Uterus (tissue), 4 donors: ENCODE measurements around the gene MASP1. TPM values are rescaled to one million over a fixed set of nuclear protein-coding genes. Genes with fewer than 3 reads are reported as not detected.

Experiments used
- DNase-seq, 2 donors: peaks; one replicate each; pipeline ENCODE4 v3.0.0-alpha.2; 2019 to 2020
- H3K27ac ChIP-seq, 2 donors: fragments of 200-600 bp; sonication (generic); 1 replicate in 1 of 2; 2 replicates in 1 of 2; pipeline ENCODE4 v1.5.1; 2016 to 2018
- H3K27me3 ChIP-seq, 2 donors: fragments of 200-600 bp; sonication (generic); one replicate each; pipeline ENCODE4 v1.5.1; 2018 to 2019; ENCODE audit warnings: control low read depth in 1 of 2
- H3K36me3 ChIP-seq, 2 donors: fragments of 200-600 bp; sonication (generic); one replicate each; pipeline ENCODE4 v1.5.1; 2019; ENCODE audit warnings: control low read depth in 1 of 2
- H3K4me1 ChIP-seq, 2 donors: fragments of 200-600 bp; sonication (generic); one replicate each; pipeline ENCODE4 v1.5.1; 2018 to 2019; ENCODE audit warnings: control low read depth in 1 of 2
- H3K4me3 ChIP-seq, 2 donors: fragments of 200-600 bp; sonication (generic); 1 replicate in 1 of 2; 2 replicates in 1 of 2; pipeline ENCODE4 v1.5.1; 2018 to 2019; ENCODE audit warnings: mild to moderate bottlenecking in 1 of 2
- H3K9me3 ChIP-seq, 2 donors: fragments of 200-600 bp; sonication (generic); one replicate each; pipeline ENCODE4 v1.5.1; 2019; ENCODE audit warnings: control low read depth in 1 of 2
- POLR2A ChIP-seq, 2 donors: fragments of 450-650 bp; IDR thresholded peaks; one replicate each; pipeline ENCODE4 v1.6.1; 2016; ENCODE audit warnings: antibody characterized with exemption in 2 of 2, mild to moderate bottlenecking in 1 of 2, moderate library complexity in 1 of 2
- intact Hi-C: fragments of 100-400 bp; cut with DNase I; formaldehyde crosslinking; loops from one replicate; pipeline ENCODE4 v1.15.1; 2023; ENCODE audit warnings: low total_unique reads
- total RNA-seq, 4 donors: library from RNA; depleted of rRNA in 3 of 4; stranded (reverse); fragments of >200 nt in 3 of 4; gene quantifications; one replicate each; pipeline versions ENCODE4 v1.1.0 to v1.2.4, GENCODE V29; 2014 to 2023
- TF ChIP-seq, protein P1 (sequence below), 4 experiments: fragments of 200-600 bp in 2 of 4; fragments of 450-650 bp in 2 of 4; sonication (generic) in 2 of 4; IDR thresholded peaks; one replicate each; pipeline ENCODE4 v1.5.1; 2016 to 2019; ENCODE audit warnings: antibody characterized with exemption in 4 of 4, mild to moderate bottlenecking in 2 of 4, moderate library complexity in 1 of 4
- donor health status: DM: yes; HTN: yes; CAD: no.

The MASP1 gene
- total RNA-seq, 4 donors from 2014 or later: 25.3 to 121 (median 84.4) TPM

DNA sequence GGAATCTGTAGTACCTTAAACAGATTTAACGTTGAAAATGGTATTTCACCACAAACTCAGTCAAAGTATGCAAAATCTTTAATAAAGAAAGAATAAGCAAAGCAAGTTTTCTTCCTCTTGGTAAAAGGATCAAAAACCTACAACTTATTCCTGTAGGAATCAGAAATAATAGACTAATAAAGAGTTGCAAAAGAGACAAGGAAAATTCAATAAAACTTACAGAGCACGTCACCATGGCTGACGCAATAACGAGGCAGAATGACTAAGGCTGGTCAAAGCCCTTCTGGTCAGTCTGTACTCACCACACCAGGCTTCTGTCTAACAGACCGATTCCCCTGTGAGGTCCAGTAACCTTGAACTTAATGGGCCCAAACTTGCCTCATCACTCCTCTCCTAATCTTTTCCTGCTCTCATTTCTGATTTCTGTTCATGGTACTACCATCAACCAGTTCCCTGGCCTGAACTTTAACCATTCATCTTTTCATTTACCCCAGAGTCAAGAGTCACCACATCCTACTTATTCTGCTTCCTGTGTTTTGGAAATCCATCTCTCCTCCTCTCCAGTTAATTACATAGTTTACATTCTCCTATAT, 5.0 kb downstream of the MASP1 start:
- Histone ChIP-seq H3K27ac (peak overlapping the region; percentile 15 to 90), H3K27me3 (no peaks in the 10 kb centered on the region), H3K4me1 (peaks cover 0 to 13% of the 10 kb centered on the region in 2 donors), H3K36me3 (no peaks in the 10 kb centered on the region), H3K4me3 (no peak overlapping the region), H3K9me3 (no peaks in the 10 kb centered on the region)
- TF ChIP-seq, protein P1, sequence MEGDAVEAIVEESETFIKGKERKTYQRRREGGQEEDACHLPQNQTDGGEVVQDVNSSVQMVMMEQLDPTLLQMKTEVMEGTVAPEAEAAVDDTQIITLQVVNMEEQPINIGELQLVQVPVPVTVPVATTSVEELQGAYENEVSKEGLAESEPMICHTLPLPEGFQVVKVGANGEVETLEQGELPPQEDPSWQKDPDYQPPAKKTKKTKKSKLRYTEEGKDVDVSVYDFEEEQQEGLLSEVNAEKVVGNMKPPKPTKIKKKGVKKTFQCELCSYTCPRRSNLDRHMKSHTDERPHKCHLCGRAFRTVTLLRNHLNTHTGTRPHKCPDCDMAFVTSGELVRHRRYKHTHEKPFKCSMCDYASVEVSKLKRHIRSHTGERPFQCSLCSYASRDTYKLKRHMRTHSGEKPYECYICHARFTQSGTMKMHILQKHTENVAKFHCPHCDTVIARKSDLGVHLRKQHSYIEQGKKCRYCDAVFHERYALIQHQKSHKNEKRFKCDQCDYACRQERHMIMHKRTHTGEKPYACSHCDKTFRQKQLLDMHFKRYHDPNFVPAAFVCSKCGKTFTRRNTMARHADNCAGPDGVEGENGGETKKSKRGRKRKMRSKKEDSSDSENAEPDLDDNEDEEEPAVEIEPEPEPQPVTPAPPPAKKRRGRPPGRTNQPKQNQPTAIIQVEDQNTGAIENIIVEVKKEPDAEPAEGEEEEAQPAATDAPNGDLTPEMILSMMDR (IDR thresholded peaks at IDR 0.05): no peak
- TF ChIP-seq POLR2A (IDR thresholded peaks at IDR 0.05): peak in 1 of 2 donors; percentile 21
- DNase-seq: peak; percentile 55 to 80
- intact Hi-C loops: no loop called here

- Histone ChIP-seq H3K36me3 (no peaks in the 10 kb centered on the region), H3K4me1 (peaks cover 0 to 3% of the 10 kb centered on the region in 2 donors), H3K27me3 (no peaks in the 10 kb centered on the region), H3K27ac (no peak overlapping the region), H3K4me3 (no peak overlapping the region), H3K9me3 (no peaks in the 10 kb centered on the region)
- TF ChIP-seq, protein P1 (IDR thresholded peaks at IDR 0.05): no peak
- no peak for TF ChIP-seq POLR2A (IDR thresholded peaks at IDR 0.05)
- intact Hi-C loops: no loop called here
- DNase-seq: no peak
Observed at GRCh38 chr3:187281191-187281714, 10.3 kb downstream of the MASP1 start.

DNA sequence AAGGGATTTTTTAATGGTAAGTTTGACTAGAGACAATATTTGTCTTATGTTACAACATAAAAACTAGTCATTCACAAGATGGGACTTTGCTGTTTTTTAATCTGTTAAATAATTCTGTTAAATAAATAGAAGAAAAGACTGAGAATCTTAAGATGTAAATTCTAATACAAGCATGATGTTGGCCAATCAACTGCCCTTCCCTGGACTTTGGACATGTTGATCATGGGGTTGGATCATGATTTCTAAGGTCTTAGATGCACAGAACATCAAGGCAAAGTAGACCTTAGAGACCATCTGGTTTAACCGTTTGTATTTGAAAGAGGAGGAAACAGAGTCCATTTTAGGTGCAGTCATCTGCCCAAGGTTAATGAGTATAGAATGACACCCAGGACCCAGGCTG, 10.9 kb downstream of the MASP1 start:
- H3K9me3 ChIP-seq: no peaks in the 10 kb centered on the region
- H3K27me3 ChIP-seq: no peaks in the 10 kb centered on the region
- H3K4me1 ChIP-seq: no peaks in the 10 kb centered on the region
- H3K27ac ChIP-seq: no peak overlapping the region
- H3K4me3 ChIP-seq: no peak overlapping the region
- no peaks in the 10 kb centered on the region for H3K36me3 ChIP-seq
- no peak for TF ChIP-seq POLR2A (IDR thresholded peaks at IDR 0.05)
- TF ChIP-seq, protein P1 (IDR thresholded peaks at IDR 0.05): no peak
- no peak for DNase-seq
- intact Hi-C loops: no loop called here

DNA sequence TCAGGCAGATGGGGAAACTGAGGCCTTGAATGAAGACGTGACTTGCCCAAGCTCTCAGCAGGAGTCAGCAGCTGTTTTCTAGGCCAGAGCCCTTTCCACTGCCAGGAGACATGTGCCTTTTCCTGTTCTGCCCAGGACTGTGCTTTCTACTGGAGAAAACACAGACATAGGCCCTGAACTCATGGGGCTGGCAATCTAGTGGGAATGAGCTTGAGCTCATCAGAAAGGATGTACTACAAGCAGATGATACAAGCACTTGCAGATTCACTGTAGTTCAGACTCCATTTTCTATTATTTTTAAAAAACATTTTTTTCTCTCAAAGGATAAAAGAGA, 14.4 kb downstream of the MASP1 start:
- intact Hi-C loops: no loop called here
- Histone ChIP-seq H3K27me3 (no peaks in the 10 kb centered on the region), H3K9me3 (no peaks in the 10 kb centered on the region), H3K27ac (no peak overlapping the region), H3K4me3 (no peak overlapping the region), H3K36me3 (no peaks in the 10 kb centered on the region), H3K4me1 (no peaks in the 10 kb centered on the region)
- TF ChIP-seq POLR2A (IDR thresholded peaks at IDR 0.05): no peak
- TF ChIP-seq, protein P1 (IDR thresholded peaks at IDR 0.05): no peak
- DNase-seq: no peak

- Histone ChIP-seq H3K4me3 (no peak overlapping the region), H3K27me3 (no peaks in the 10 kb centered on the region), H3K36me3 (no peaks in the 10 kb centered on the region), H3K27ac (no peak overlapping the region), H3K4me1 (no peaks in the 10 kb centered on the region), H3K9me3 (no peaks in the 10 kb centered on the region)
- DNase-seq: no peak
- intact Hi-C loops: no loop called here
- no peak for TF ChIP-seq POLR2A (IDR thresholded peaks at IDR 0.05)
- TF ChIP-seq, protein P1 (IDR thresholded peaks at IDR 0.05): no peak
Observed at GRCh38 chr3:187276397-187277128, 15.0 kb downstream of the MASP1 start.
